ENCODE measurements around the gene COL4A2.
"Not testable (repeated sequence)": the region's sequence is repeated elsewhere in the genome, so short reads cannot be mapped to it uniquely, and the experiment has no call there.

Gene COL4A2

GRCh38 chr13:110308656-110309359, 1.7 kb downstream of the COL4A2 start:
- DNase-seq, result no peak

GRCh38 chr13:110309661-110310524, 2.8 kb downstream of the COL4A2 start:
- DNase-seq, result no peak

- no peak for DNase-seq
Observed at GRCh38 chr13:110310541-110311442, 3.7 kb downstream of the COL4A2 start.

- DNase-seq, result no peak
Observed at GRCh38 chr13:110311443-110312338, 4.6 kb downstream of the COL4A2 start.

- no peak for DNase-seq
Observed at GRCh38 chr13:110312339-110313031, 5.4 kb downstream of the COL4A2 start.

- not testable (repeated sequence) for DNase-seq
Observed at GRCh38 chr13:110313261-110313660, 6.2 kb downstream of the COL4A2 start.

- not testable (repeated sequence) for DNase-seq
Observed at GRCh38 chr13:110313733-110314132, 6.6 kb downstream of the COL4A2 start.

GRCh38 chr13:110314516-110315245, 7.6 kb downstream of the COL4A2 start:
- DNase-seq, result no peak

GRCh38 chr13:110316196-110316595, 9.1 kb downstream of the COL4A2 start:
- no peak for DNase-seq

GRCh38 chr13:110317093-110317492, 10.0 kb downstream of the COL4A2 start:
- DNase-seq, result no peak

GRCh38 chr13:110317496-110318195, 10.6 kb downstream of the COL4A2 start:
- no peak for DNase-seq

GRCh38 chr13:110318920-110319319, 11.8 kb downstream of the COL4A2 start:
- DNase-seq, result no peak

GRCh38 chr13:110319397-110319773, 12.3 kb downstream of the COL4A2 start:
- no peak for DNase-seq

- DNase-seq, result no peak
Observed at GRCh38 chr13:110319774-110320509, 12.9 kb downstream of the COL4A2 start.

- no peak for DNase-seq
Observed at GRCh38 chr13:110320645-110321044, 13.6 kb downstream of the COL4A2 start.

- not testable (repeated sequence) for DNase-seq
Observed at GRCh38 chr13:110321573-110321972, 14.5 kb downstream of the COL4A2 start.

- no peak for DNase-seq
Observed at GRCh38 chr13:110322126-110322827, 15.2 kb downstream of the COL4A2 start.

GRCh38 chr13:110322828-110323171, 15.7 kb downstream of the COL4A2 start:
- no peak for DNase-seq

Data from NCI-H187 (cell line).